ENCODE measurements around the gene TNP1.

Gene TNP1

DNA sequence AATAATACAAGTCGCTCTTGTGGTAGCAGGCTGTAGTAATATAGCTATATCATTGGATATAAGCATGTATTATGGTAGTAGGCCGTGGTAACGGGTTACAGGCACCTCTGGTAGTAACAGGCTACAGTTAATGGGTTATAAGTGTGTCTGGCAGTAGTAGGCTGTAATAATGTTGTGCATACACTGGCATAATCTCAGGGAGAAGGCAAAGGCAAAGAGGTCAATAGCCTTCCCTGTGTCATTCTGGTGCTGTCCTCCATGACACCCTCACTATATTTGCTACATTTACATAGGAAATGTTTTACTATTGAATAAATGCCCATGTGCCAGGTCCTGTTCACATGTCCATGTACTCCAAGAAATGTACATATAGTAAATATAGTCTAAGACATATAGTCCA lies 12.8 kb upstream of the TNP1 start:
- no peak for DNase-seq

DNA sequence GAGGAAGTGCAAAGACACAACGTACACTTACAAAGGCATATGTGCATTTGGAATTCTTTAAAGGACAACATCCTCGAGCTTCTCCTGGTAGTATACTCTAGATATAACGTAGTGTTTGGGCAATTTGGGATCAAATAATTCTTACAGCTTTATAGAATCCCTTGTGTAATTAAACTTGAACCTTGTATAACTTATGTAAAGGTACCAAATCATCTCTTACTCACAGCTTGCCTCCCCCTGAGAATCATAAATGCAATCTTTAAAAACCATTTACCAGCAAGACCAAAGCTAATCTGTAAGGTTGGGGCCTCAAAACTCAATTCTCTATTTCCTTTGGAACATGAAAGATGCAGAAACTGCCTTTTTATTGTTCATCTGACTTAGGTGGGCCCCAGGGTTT lies 12.2 kb upstream of the TNP1 start:
- no peak for DNase-seq

DNA sequence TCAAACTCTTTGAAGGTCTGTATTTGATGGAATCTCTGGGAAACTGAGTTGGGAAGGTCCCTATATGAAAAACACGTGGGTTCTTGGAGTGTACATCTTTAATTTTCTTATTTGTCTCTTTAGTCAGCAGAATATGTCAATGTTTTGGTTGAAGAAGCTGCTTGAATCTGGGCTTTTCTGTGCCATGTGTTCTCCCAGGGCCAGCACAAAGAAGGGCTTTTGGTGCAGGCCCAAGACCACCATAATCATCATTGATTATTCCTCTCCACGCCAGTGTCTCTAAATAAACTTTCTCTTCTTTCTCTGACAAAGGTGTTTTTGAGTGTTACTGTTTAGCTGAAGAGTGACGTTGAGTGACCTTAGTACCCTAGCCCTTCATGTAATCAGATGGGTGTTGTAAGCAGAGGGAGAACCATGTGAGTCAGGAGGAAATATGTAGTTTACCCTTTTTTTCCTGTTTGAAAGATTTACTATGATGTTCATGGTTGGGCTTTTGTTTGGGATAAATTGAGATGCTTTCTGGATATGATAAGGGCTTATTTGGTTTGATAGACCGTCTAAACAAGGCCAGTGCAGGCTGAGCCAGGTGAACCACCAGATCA lies 11.6 kb upstream of the TNP1 start:
- DNase-seq, result no peak

DNA sequence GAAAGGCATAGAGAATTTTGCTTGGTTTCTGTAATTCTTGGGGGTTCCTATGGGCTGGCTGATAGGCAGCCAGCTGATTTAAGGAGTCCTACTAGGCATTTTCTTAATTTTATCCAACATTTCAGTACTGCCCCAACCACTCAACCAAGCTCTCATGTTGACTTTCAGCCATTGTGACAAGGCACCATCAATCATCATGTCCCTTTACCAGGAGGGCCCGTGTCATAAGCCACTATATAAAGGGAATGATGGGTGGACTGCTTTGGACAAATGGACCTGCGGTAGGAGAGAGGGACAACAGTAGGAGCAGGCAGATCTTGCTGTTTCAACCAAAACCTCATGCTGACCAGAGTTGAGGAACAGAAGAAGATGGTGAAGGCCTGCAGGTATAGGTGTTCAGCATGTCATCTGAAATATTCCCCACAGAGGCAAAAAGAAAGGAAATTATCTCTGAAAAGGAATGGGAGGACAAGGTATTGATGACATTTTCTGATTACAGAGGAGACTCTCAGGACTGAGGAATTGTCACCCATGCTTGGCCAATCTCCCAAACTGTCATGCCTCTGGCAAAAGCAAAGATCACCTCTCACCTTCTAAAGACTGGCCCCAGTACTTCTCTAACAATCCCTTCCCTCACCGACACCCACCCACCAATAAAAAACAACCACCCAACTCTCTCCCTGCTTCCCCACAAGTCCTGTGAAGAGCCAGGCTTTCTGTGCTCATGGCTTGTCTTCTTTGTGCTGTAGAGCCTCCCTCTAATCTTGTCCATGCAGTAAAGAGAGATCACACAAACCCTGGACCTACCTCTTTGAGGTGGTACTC lies 10.9 kb upstream of the TNP1 start:
- DNase-seq, result no peak

DNA sequence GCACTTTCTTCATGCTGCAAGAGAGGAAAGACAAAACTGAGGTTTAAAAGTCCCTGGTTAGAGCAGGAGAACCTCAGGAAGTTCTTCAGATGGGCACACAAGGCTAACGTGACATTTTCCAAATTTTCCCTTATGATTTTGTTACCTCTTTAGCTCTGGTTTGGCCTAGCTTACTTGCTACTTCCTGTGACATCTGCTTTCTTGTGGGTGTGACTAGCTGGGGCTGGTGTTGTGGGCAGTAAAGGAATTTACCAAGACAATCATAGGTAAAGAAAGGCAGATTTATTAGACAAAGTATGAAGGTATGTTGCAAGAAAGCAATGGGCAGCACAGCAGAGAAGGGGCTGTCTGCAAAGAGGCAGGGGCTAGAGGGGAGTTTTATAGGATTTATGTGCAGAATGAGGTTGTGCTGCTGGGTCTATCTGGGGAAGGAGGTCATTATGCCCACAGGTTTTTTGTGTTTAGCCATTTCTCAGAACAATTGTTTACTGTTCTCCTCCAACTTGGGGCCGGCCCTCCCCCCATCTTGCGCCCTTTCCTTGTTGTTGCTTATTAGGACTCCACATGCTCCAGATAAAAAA lies 6.7 kb upstream of the TNP1 start:
- DNase-seq, result no peak

- no peak for DNase-seq
Measured at GRCh38 chr2:216865658-216866057, 5.8 kb upstream of the TNP1 start.

- no peak for DNase-seq
Measured at GRCh38 chr2:216863946-216864345, 4.1 kb upstream of the TNP1 start.

GRCh38 chr2:216862628-216863398 lies 2.9 kb upstream of the TNP1 start:
- DNase-seq, result peak in 1 of 2 experiments; percentile 70

DNA sequence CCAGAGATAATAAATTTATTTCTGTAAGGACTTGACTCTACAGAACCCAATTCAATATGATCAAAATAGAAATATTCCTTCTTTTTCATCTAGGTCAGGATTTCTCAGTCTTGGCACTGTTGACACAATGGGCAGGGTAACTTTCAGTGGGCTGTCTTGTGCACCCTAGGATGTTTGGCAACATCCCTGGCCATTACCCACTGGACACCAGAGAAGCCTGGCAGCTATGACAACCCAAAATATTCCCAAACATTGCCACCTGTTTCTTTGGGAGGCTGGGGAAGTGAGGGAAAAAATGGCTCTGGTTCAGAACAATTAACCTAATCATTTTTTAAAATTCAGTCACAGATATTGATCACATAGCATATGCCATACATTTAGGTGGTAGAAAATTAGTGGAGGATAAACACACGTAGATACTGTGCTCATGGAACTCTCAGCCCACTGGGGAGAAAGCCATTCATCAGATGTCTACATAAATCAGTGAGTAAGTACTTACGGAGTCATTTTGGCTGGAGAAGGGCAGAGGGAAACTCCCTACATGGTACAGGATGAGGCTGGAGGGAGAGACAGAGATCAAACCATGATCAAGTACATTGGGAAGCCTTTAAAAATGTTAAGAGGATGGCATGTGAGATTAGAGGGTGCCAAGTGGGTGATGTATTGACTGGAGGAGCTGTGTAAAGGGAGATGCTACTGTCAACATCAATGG lies 718 bp upstream of the TNP1 start:
- peak in 1 of 2 experiments; percentile 57 for DNase-seq

DNA sequence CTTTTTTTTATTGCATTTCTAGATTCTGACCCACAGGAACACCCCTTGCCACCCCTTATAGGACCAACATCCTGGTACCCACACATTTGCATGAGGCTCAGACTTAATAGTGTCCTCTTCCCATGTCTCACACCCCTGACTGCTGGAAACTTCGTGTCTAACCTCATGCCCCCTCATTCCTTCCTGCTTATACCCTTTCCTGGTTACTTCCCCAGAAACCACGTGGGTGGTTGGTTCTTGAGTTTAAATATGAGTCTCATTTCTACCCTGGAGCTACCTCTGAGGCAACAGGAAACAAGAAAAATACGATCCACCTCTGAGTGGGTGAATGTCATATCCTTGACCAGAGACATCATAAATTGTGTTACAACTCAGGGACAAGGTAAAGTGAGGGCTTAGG lies 1.6 kb downstream of the TNP1 start:
- no peak for DNase-seq

GRCh38 chr2:216857131-216857550 lies 2.7 kb downstream of the TNP1 start:
- no peak for DNase-seq

DNA sequence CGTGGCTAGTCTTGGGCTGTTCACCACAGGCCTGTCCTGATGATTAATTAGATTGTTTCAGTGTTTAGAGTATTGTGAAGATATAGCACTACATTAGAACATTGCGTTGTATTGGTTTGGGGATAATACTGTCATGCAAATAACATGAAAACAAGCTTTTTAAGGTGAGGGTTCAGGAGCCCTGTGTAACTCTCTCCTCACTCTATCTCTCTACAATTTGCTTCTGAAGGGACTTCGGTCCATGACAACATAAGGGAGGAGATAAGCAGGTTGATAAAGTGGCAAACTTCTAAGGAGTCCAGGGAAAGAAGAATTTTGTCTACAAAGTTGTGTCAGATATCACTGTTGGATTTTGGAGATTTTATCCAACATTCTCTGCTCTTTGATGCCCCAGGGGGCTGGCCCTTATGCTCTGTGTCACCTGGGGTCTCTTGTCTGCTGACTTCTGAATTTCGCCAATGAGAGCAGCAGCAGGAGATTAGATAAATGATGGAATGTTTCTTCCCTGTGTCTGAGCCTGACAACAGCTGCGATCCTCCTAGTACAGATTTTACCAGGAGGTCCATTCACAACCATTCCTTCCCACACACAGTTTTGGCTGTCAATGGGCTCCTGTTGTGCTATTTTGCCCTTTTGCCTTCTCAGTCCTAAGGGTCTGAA lies 3.3 kb downstream of the TNP1 start:
- no peak for DNase-seq

GRCh38 chr2:216855605-216856004 lies 4.3 kb downstream of the TNP1 start:
- DNase-seq, result no peak

GRCh38 chr2:216855079-216855478 lies 4.8 kb downstream of the TNP1 start:
- DNase-seq, result no peak

GRCh38 chr2:216851486-216852090 lies 8.3 kb downstream of the TNP1 start:
- no peak for DNase-seq

- DNase-seq, result no peak
Measured at GRCh38 chr2:216850665-216851322, 9.1 kb downstream of the TNP1 start.

- peak; percentile 39 to 70 for DNase-seq
Measured at GRCh38 chr2:216849987-216850386, 9.9 kb downstream of the TNP1 start.

DNA sequence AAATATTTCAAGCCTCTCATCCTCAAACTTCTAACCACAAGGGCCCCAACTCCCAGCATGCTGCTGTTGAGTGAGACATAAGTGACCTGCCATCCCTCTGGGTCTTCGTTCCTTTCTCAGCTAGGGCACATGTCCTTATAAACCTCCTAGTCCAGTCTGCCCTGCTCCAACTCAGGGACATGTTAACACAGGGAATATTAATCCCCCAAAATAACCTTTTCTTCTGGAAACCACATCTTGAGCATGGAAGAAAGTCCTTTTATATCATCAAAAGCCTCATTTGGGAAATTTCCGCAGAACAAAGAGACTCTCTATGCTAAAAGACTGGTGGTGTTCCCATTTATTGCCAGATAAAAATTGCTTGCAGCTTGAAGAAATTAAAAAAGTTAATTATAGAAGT lies 14.4 kb downstream of the TNP1 start:
- DNase-seq, result no peak

- DNase-seq, result no peak
Measured at GRCh38 chr2:216842636-216843035, 17.2 kb downstream of the TNP1 start.

- peak in 1 of 2 experiments; percentile 4 for DNase-seq
Measured at GRCh38 chr2:216839688-216840087, 20.2 kb downstream of the TNP1 start.

- no peak for DNase-seq
Measured at GRCh38 chr2:216838151-216838550, 21.7 kb downstream of the TNP1 start.

Measured in NCI-H2081 (cell line).